HG03442 (cell line): ENCODE results near the gene ITGB8.

Experiments
- ATAC-seq: cut with Tn5 transposase; IDR thresholded peaks from one replicate; pipeline ENCODE4 v1.9.1; 2021; ENCODE audit warnings: mild to moderate bottlenecking, moderate library complexity; ENCODE audit not compliant: unreplicated experiment

Gene ITGB8

GRCh38 chr7:20450536-20450935, 119.8 kb downstream of the ITGB8 start:
- no peak for ATAC-seq

DNA sequence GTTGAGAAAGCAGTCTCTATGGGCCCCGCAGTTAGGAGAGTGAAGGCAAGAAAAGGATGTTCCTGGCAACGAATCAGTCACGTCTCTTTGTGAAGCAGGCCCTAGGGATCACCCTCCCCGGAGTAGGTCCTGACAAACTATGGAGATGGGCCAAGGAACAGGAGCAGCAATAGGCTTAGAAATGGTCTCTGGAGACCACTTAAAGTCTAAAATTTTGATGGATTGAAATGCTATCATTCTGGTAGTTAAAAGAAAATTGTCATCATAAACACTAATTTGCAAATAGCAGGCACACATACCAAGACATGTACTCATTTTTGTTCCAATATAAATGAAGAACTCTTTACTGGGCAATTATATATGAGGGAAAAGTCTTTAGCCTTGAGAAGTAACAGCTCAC, 123.5 kb downstream of the ITGB8 start:
- ATAC-seq: no peak

- no peak for ATAC-seq
Observed at GRCh38 chr7:20456701-20457100, 126.0 kb downstream of the ITGB8 start.

- no peak for ATAC-seq
Observed at GRCh38 chr7:20458521-20458920, 127.8 kb downstream of the ITGB8 start.

DNA sequence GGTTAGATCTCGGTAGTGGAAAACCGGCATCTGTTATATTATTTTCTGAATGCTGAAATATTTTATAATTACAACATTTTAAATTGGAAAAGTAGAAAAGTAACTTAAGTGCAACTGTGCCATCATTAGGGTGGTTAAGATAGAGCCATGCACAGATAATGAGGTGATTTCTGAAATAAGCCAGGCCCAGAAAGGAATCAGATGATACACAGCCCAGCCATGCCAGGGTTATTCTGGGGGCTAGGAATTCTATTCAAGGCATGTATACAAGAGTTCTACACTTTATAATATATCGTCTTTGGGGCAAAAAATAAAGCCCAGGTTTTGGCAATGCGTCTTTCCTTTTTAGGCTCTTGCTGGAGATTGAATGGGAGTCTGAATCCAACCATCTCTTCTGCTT, 128.7 kb downstream of the ITGB8 start:
- ATAC-seq: no peak

DNA sequence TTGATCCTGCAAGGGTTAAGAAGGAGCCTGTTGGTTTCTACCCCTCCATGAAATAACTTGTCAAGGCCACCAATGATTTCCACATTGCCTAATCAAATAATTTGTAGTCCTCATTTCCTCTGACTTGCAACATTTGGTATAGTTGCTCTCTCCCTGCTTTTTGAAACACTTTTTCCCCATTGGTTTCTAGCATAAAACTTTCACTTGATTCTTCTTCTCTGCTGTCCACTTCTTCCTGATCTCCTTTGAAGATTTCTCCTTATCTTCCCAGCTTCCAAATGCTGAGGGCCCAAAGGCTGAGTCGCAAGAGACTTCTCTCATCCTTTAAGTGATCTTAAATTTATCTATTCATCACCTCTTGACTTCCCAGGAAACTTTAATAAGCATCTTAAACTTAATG, 134.2 kb downstream of the ITGB8 start:
- no peak for ATAC-seq
